Activated effector memory CD4-positive, alpha-beta T cell treated with anti-CD3 and anti-CD28 coated beads, Interleukin-2, amount 50 U/mL, for 16 hours (primary cell): Measurements from ENCODE around the gene PPP1R1B.

ENCODE experiments used
- DNase-seq: peaks from one replicate; pipeline ENCODE4 v3.0.0-alpha.2; 2020

The PPP1R1B gene

DNA sequence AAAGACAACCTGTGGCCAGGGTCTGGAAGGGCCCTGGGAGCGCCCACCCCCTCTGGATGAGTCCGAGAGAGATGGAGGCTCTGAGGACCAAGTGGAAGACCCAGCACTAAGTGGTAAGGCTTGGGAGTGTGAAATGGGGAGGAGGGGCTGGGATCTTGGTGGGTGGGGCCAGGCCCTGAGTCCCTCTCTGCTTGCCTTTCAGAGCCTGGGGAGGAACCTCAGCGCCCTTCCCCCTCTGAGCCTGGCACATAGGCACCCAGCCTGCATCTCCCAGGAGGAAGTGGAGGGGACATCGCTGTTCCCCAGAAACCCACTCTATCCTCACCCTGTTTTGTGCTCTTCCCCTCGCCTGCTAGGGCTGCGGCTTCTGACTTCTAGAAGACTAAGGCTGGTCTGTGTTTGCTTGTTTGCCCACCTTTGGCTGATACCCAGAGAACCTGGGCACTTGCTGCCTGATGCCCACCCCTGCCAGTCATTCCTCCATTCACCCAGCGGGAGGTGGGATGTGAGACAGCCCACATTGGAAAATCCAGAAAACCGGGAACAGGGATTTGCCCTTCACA, 8.9 kb downstream of the PPP1R1B start:
- no peak for DNase-seq

DNA sequence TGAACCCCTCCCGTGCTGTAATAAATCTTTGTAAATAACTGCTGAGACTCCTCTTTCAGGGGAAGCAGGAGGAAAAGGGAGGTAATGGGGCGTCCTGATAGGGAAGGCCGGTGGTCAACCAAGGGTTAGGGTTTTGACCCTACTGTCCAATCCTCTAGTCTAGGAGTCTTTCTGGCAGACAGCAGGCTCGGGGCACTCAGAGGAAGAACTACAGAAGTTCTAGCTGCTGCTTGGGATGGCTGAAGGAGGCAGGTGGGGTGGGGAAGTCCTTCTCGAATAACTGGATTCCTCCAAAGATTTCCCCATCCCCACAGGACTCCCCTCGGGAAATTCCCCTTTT, 9.8 kb downstream of the PPP1R1B start:
- peak; percentile 66 for DNase-seq

GRCh38 chr17:39636927-39637736, 10.4 kb downstream of the PPP1R1B start, which contains the start of gene STARD3:
STARD3 (plus strand) TSS chr17:39637144; CDS start chr17:39653532, 16,388 bp downstream.
- DNase-seq: peak; percentile 97

- DNase-seq: no peak
Measured at GRCh38 chr17:39638317-39638716, 11.6 kb downstream of the PPP1R1B start.

- DNase-seq: no peak
Measured at GRCh38 chr17:39639043-39639442, 12.3 kb downstream of the PPP1R1B start.

- DNase-seq: no peak
Measured at GRCh38 chr17:39639566-39640458, 13.1 kb downstream of the PPP1R1B start.

GRCh38 chr17:39640591-39641031, 13.9 kb downstream of the PPP1R1B start:
- DNase-seq: no peak

GRCh38 chr17:39641097-39641496, 14.3 kb downstream of the PPP1R1B start:
- no peak for DNase-seq

DNA sequence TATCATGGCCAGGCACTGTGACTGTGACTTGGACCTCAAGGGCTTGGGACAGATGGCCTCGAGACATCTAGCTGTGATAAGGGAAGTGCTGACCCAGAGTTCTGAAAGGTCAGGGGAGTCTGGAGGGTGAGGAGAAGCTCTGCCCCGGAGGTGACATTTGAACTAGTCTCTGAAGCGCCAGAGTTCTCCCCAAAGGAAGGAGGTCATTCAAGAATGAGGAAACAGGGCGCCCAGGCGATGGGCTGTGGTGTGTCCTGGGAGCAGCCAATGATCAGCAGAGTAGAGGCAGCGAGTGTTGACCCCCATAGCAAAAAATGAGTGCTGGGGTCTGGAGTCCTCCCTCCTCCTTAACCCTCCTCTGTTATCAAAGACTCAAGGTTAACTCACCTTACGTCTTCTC, 15.1 kb downstream of the PPP1R1B start:
- DNase-seq: no peak

- no peak for DNase-seq
Measured at GRCh38 chr17:39642291-39643074, 15.7 kb downstream of the PPP1R1B start.

DNA sequence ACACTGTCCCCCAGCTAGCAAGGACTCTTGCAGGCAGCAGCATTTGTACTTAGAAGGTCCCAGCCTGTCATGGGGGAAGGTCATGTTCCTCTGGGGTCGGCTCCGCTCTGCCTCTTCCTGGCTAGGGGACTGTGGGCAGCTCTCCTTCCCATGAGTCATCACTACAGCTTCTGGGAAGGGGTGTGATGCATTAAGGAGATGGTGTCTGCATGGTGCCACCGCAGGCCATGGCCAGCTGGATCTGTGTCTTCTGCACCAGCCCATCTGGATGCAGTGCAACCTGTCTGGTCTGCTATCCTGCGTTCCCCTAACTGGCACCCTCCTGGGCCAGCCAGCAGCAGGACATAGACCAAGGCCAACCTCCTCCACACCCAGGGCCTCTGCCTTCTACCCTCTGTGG, 16.5 kb downstream of the PPP1R1B start:
- no peak for DNase-seq

DNA sequence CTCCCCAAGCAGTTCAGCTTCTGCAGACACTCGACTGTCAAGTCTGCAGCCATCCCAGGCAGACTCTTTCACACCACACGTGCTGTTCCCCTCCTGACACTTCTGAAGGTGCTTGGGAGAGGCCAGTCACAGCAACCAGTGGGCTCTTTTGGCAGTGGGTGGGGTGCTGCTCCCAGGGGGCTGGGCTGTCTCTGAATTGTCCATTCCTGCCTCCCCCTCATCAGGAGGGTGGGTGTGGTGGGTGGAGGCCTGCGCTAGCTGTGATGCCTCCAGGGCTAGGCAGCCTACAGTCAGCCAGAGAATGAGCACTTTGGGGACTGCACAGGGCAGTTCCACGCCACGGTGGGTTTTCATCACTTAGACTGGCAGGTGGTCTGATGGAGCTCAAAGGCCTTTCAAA, 20.5 kb downstream of the PPP1R1B start:
- no peak for DNase-seq

DNA sequence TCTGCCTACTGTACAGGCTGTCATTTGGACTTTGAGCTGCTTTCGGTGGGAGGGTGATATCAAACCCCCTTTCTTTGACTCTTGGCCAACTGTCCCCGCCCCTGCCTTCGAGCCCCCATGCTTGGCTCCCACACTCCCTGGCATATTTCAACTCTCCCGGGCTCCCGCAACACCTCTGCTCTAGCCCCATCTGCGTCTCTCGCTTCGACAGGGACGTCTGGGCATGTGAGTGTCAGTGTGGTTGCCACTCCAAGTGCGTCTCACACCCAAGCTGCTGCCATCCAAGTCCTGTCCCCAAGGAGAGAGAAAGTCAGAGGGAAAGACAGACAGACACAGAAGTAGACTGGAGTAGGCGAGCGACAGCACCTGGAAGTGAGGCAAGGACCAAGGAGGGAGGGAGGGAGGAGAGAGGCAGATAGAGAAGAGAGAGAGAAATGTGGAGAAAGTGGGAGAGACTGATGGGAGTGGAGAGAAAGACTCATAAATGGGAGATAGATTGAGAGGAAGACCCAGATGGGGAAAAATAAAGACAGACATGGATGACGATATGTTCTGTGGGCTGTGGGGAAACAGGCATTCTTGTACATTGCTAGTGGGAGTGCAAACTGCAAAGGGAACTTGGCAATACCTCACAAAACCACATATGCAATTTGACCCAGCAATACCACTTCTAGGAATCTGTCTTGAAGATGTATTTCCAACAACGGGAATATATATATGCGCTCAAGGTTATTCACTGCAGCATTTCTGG, 22.0 kb downstream of the PPP1R1B start:
- DNase-seq: no peak

DNA sequence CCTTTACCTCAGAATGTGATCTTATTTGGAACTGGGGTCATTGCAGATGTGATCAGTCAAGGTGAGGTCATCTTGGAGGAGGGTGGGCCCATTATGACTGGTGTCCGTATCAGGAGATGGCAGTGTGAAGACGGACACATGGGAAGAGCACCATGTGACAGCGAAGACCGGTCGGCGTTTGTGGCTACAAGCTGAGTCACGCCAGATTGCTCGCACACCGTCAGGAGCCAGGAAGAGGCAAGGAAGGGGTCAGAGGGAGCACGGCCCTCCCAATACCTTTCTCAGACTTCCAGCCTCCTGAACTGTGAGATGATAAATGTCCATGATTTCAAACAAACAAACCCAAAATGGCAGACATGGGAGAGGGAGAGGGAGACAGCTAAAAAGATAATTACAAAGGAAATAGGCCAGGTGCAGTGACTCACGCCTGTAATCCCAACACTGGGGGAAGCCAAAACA, 23.4 kb downstream of the PPP1R1B start:
- DNase-seq: no peak

DNA sequence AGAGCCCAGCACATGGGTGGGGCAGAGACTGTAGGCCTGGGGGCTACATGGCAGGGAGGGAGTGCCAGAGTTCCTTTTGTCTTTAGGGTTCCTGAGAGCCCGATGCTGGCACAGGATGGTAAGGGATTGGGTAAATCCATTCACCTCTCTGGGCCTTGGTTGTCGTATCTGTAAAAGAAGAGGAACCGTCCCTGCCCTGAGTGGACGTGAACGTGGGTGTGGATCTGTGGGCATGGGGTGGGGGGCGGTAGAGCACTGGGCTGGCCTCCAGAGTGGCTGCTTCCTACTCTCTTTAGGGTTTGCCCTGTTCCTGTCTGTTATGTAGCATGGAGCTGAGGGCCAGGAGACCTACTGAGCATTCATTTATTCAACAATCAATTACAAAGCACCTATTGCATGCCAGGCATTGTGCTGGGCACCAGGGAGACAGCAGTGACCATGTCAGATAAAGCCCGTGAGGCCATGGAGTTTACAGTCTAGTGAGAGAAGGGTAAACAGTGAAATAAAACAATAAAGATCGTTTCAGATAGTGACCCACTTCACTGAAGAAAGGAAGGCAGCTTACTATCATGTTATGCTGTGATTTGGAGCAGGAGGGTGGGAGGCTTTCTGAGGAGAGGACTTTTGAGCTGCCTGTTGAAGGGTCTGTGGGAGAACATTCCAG, 25.3 kb downstream of the PPP1R1B start:
- DNase-seq: no peak

GRCh38 chr17:39652587-39653315, 26.0 kb downstream of the PPP1R1B start:
- DNase-seq: no peak

DNA sequence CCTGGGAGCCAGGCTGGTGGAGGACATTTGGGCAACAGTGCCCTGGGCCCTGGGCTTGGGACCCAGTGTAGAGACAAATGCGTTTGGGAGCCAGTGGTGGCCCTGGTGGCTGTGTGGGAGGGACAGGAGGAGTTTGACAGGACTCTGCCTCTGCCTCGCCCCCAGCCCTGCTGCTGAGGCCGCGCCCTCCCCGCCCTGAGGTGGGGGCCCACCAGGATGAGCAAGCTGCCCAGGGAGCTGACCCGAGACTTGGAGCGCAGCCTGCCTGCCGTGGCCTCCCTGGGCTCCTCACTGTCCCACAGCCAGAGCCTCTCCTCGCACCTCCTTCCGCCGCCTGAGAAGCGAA, 26.5 kb downstream of the PPP1R1B start:
- no peak for DNase-seq

DNA sequence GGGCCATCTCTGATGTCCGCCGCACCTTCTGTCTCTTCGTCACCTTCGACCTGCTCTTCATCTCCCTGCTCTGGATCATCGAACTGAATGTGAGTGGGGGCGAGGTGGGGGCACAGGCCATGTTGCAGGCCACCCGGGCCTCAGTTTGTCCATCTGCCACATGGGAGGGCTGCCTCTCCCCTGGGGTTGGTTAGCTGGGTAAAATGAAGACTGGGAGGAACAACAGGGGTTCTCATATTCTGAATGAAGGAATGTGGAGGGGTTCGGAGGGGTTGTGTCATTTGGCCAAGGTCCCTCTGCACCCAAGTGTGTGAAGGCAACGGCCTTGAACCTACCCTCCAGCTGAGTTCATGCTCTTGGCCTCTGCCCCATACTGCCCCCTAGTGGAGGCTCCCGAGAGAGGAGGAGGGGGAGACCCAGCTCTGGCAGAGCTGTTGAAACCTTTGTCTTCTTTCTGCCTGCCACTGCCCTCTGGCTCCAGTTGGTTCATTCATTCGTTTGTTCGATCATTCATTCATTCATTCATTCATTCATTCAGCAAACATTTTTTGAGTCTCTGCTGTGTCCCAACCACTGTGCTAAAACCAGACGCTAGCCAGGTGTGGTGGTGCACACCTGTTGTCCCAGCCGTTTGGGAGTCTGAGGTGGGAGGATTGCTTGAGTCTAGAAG, 27.0 kb downstream of the PPP1R1B start:
- DNase-seq: peak; percentile 92

DNA sequence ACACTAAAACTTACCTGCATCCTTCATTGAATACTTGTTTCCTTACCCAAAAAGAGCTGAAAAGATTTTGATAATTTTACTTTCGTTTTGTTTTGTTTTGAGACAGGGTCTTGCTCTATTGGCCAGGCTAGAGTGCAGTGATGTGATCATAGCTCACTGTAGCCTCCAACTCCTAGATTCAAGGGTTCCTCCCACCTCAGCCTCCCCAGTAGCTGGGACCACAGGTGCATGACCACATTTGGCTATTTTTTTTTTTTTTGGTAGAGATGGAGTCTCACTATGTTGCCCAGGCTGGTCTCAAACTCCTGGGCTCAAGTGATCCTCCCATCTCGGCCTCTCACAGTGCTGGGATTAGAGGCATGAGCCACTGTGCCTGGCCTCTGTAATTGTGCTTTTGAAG, 28.4 kb downstream of the PPP1R1B start:
- no peak for DNase-seq

DNA sequence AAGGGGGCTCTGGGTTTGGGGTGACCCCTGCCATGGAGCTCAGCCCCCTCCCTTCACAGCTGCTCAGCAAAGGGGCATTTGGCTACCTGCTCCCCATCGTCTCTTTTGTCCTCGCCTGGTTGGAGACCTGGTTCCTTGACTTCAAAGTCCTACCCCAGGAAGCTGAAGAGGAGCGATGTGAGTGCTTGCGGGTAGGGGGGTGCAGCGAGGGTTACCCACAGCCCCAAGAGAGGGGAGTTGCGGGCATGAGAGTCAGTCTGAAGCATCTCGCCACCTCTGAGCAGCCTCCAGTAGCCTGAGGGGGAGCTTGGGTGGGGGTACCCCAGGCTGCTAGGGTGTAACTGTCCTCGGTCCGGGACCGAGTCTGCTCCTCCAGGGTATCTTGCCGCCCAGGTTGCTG, 31.6 kb downstream of the PPP1R1B start:
- no peak for DNase-seq
